Measurements from ENCODE around the gene NAMPT.
"Not testable (repeated sequence)": the region's sequence is repeated elsewhere in the genome, so short reads cannot be mapped to it uniquely, and the experiment has no call there.

DNA sequence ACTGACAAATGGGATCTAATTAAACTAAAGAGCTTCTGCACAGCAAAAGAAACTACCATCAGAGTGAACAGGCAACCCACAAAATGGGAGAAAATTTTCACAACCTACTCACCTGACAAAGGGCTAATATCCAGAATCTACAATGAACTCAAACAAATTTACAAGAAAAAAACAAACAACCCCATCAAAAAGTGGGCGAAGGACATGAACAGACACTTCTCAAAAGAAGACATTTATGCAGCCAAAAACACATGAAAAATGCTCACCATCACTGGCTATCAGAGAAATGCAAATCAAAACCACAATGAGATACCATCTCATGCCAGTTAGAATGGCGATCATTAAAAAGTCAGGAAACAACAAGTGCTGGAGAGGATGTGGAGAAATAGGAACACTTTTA is 39.7 kb upstream of the NAMPT start:
- TF ChIP-seq, protein P1, sequence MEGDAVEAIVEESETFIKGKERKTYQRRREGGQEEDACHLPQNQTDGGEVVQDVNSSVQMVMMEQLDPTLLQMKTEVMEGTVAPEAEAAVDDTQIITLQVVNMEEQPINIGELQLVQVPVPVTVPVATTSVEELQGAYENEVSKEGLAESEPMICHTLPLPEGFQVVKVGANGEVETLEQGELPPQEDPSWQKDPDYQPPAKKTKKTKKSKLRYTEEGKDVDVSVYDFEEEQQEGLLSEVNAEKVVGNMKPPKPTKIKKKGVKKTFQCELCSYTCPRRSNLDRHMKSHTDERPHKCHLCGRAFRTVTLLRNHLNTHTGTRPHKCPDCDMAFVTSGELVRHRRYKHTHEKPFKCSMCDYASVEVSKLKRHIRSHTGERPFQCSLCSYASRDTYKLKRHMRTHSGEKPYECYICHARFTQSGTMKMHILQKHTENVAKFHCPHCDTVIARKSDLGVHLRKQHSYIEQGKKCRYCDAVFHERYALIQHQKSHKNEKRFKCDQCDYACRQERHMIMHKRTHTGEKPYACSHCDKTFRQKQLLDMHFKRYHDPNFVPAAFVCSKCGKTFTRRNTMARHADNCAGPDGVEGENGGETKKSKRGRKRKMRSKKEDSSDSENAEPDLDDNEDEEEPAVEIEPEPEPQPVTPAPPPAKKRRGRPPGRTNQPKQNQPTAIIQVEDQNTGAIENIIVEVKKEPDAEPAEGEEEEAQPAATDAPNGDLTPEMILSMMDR (IDR thresholded peaks at IDR 0.05), result not testable (repeated sequence)
- TF ChIP-seq POLR2A (IDR thresholded peaks at IDR 0.05), result not testable (repeated sequence)
